H9 (cell line): ENCODE results near the gene PHACTR1. TPM values are rescaled to one million over a fixed set of nuclear protein-coding genes. Genes with fewer than 3 reads are reported as not detected.

ENCODE experiments used
- DNase-seq: peaks from one replicate; pipeline ENCODE4 v3.0.0-alpha.2; 2017
- H2AFZ ChIP-seq: one replicate; pipeline ENCODE4 v1.6.1; 2013; ENCODE audit warnings: mild to moderate bottlenecking, low read length, control low read depth, moderate library complexity
- H2AK5ac ChIP-seq: 2 replicates; pipeline ENCODE4 v1.6.1; 2013; ENCODE audit warnings: low read length, control low read depth, mixed read lengths; ENCODE audit not compliant: insufficient read length
- H2BK120ac ChIP-seq: one replicate; pipeline ENCODE4 v1.6.1; 2013; ENCODE audit warnings: low read depth, mild to moderate bottlenecking, low read length, control low read depth, inconsistent platforms; ENCODE audit not compliant: poor library complexity, severe bottlenecking
- H2BK12ac ChIP-seq: 2 replicates; pipeline ENCODE4 v1.6.1; 2013; ENCODE audit warnings: low read length, control low read depth, mixed read lengths, low read depth; ENCODE audit not compliant: insufficient read length
- H2BK15ac ChIP-seq: 2 replicates; pipeline ENCODE4 v1.6.1; 2013; ENCODE audit warnings: low read depth, low read length, control low read depth
- H2BK20ac ChIP-seq: one replicate; pipeline ENCODE4 v1.6.1; 2013; ENCODE audit warnings: low read depth, mild to moderate bottlenecking, low read length, control low read depth, inconsistent platforms; ENCODE audit not compliant: poor library complexity, severe bottlenecking
- H2BK5ac ChIP-seq: 2 replicates; pipeline ENCODE4 v1.6.1; 2013; ENCODE audit warnings: low read length, control low read depth, mixed read lengths; ENCODE audit not compliant: insufficient read length
- H3K14ac ChIP-seq: 2 replicates; pipeline ENCODE4 v1.6.1; 2013; ENCODE audit warnings: low read length, control low read depth; ENCODE audit not compliant: insufficient read depth
- H3K18ac ChIP-seq: 2 replicates; pipeline ENCODE4 v1.6.1; 2013; ENCODE audit warnings: low read depth, mild to moderate bottlenecking, mixed read lengths, low read length, control low read depth; ENCODE audit not compliant: insufficient read length
- H3K23ac ChIP-seq: 2 replicates; pipeline ENCODE4 v1.6.1; 2013; ENCODE audit warnings: low read length, control low read depth, mixed read lengths, low read depth; ENCODE audit not compliant: insufficient read length
- H3K23me2 ChIP-seq: 2 replicates; pipeline ENCODE4 v1.6.1; 2013; ENCODE audit warnings: low read depth, mild to moderate bottlenecking, mixed read lengths, low read length, control low read depth; ENCODE audit not compliant: insufficient read length, poor library complexity, severe bottlenecking
- H3K27ac ChIP-seq: 2 replicates; pipeline ENCODE4 v1.5.1; 2013; ENCODE audit warnings: low read length, control low read depth, mixed read lengths, low read depth; ENCODE audit not compliant: insufficient read length
- H3K27me3 ChIP-seq: 2 replicates; pipeline ENCODE4 v1.6.1; 2013; ENCODE audit warnings: low read length, control low read depth, inconsistent platforms; ENCODE audit not compliant: insufficient read depth
- H3K4ac ChIP-seq: 2 replicates; pipeline ENCODE4 v1.6.1; 2013; ENCODE audit warnings: low read depth, mild to moderate bottlenecking, control low read depth, inconsistent platforms, low read length, moderate library complexity
- H3K4me1 ChIP-seq: 2 replicates; pipeline ENCODE4 v1.6.1; 2013; ENCODE audit warnings: low read length, control low read depth, inconsistent platforms; ENCODE audit not compliant: insufficient read depth
- H3K4me2 ChIP-seq: 2 replicates; pipeline ENCODE4 v1.6.1; 2013; ENCODE audit warnings: low read length, control low read depth, mixed read lengths; ENCODE audit not compliant: insufficient read length, insufficient read depth
- H3K56ac ChIP-seq: 2 replicates; pipeline ENCODE4 v1.6.1; 2013; ENCODE audit warnings: low read depth, mild to moderate bottlenecking, mixed read lengths, low read length, control low read depth; ENCODE audit not compliant: insufficient read length
- H3K79me1 ChIP-seq: 2 replicates; pipeline ENCODE4 v1.6.1; 2013; ENCODE audit warnings: low read depth, mild to moderate bottlenecking, moderate library complexity, low read length, control low read depth, inconsistent platforms; ENCODE audit not compliant: insufficient read depth, poor library complexity, severe bottlenecking
- H3K79me2 ChIP-seq: 2 replicates; pipeline ENCODE4 v1.6.1; 2013; ENCODE audit warnings: low read length, control low read depth, inconsistent platforms; ENCODE audit not compliant: insufficient read depth
- H3K9ac ChIP-seq: 2 replicates; pipeline ENCODE4 v1.6.1; 2013; ENCODE audit warnings: low read length, control low read depth, mixed read lengths; ENCODE audit not compliant: insufficient read length; ENCODE audit errors: extremely low read depth
- H3K9me3 ChIP-seq: one replicate; pipeline ENCODE4 v1.6.1; 2013; ENCODE audit warnings: low read depth, low read length, inconsistent platforms; ENCODE audit not compliant: control insufficient read depth
- H3T11ph ChIP-seq: one replicate; pipeline ENCODE4 v1.6.1; 2013; ENCODE audit warnings: mild to moderate bottlenecking, low read length, control low read depth, inconsistent platforms
- H4K20me1 ChIP-seq: one replicate; pipeline ENCODE4 v1.6.1; 2013; ENCODE audit not compliant: control insufficient read depth, insufficient read length, insufficient read depth
- H4K5ac ChIP-seq: 2 replicates; pipeline ENCODE4 v1.6.1; 2013; ENCODE audit warnings: low read depth, mild to moderate bottlenecking, mixed read lengths, low read length, control low read depth; ENCODE audit not compliant: insufficient read length
- H4K8ac ChIP-seq: replicated peaks from 2 replicates; pipeline ENCODE4 v1.6.1; 2013; ENCODE audit warnings: low read length, control low read depth, mixed read lengths, low read depth; ENCODE audit not compliant: insufficient read length
- H4K91ac ChIP-seq: 2 replicates; pipeline ENCODE4 v1.6.1; 2013; ENCODE audit warnings: low read depth, mild to moderate bottlenecking, moderate library complexity, mixed read lengths, low read length, control low read depth; ENCODE audit not compliant: insufficient read length
- H3K27ac Mint-ChIP-seq, 3 experiments: 2 replicates in 2 of 3; 3 replicates in 1 of 3; pipeline ENCODE4 v1.8.0; 2020 to 2021; ENCODE audit warnings: mixed read lengths in 3 of 3, mild to moderate bottlenecking in 1 of 3, moderate library complexity in 1 of 3
- H3K27me3 Mint-ChIP-seq: 2 replicates; pipeline ENCODE4 v1.8.0; 2021; ENCODE audit warnings: low read depth, mild to moderate bottlenecking, moderate library complexity, mixed read lengths
- H3K36me3 Mint-ChIP-seq, 3 experiments: 2 replicates in 2 of 3; 3 replicates in 1 of 3; pipeline ENCODE4 v1.8.0; 2020 to 2021; ENCODE audit warnings: low read depth in 3 of 3, mixed read lengths in 3 of 3; ENCODE audit not compliant: insufficient read depth in 1 of 3
- H3K4me1 Mint-ChIP-seq, 2 experiments: 2 replicates each; pipeline ENCODE4 v1.8.0; 2020; ENCODE audit warnings: mixed read lengths in 2 of 2
- H3K4me3 Mint-ChIP-seq, 2 experiments: 2 replicates in 1 of 2; 3 replicates in 1 of 2; pipeline ENCODE4 v1.8.0; 2020 to 2021; ENCODE audit warnings: mild to moderate bottlenecking in 2 of 2, mixed read lengths in 2 of 2, moderate library complexity in 1 of 2
- H3K9me3 Mint-ChIP-seq, 2 experiments: 2 replicates in 1 of 2; 3 replicates in 1 of 2; pipeline ENCODE4 v1.8.0; 2020; ENCODE audit warnings: mild to moderate bottlenecking in 2 of 2, mixed read lengths in 2 of 2, moderate library complexity in 1 of 2
- CTCF ChIP-seq: fragments of 200-600 bp; sonication (generic); conservative IDR thresholded peaks from 3 replicates; pipeline ENCODE4 v1.8.0; 2021; ENCODE audit warnings: antibody characterized with exemption, mild to moderate bottlenecking
- WGBS: extraction: QIAGEN DNeasy Blood & Tissue Kit; methylation state at CpG from one replicate; pipeline ENCODE4 v1.1.7; 2013; ENCODE audit warnings: missing lambda C conversion rate, low lambda C conversion rate, mixed read lengths; ENCODE audit not compliant: insufficient read length; ENCODE audit errors: extremely low coverage; 5-methylcytosine and 5-hydroxymethylcytosine counted together
- total RNA-seq: library from RNA; stranded (reverse); gene quantifications from 2 replicates; pipeline ENCODE4 v1.2.1, GENCODE V29; 2021

The PHACTR1 gene
- total RNA-seq, 1 experiment from 2014 or later: 15.9 TPM

- Histone ChIP-seq H3K27me3 (no peaks in the 10 kb centered on the region), H3K23ac (no peak overlapping the region), H4K20me1 (no peaks in the 10 kb centered on the region), H3K9ac (no peak overlapping the region), H3K23me2 (no peaks in the 10 kb centered on the region), H2BK12ac (no peak overlapping the region), H3K79me1 (no peaks in the 10 kb centered on the region), H4K5ac (no peak overlapping the region), H3K27ac (no peak overlapping the region), H3K4me1 (no peaks in the 10 kb centered on the region), H3K4ac (no peak overlapping the region), H3K18ac (no peak overlapping the region), H2AFZ (no peak overlapping the region), H4K8ac (no peak overlapping the region), H4K91ac (no peak overlapping the region), H3T11ph (no peak overlapping the region), H3K4me2 (no peak overlapping the region), H3K14ac (no peak overlapping the region), H2BK15ac (no peak overlapping the region), H2BK20ac (no peak overlapping the region), H3K79me2 (no peaks in the 10 kb centered on the region), H2BK5ac (no peak overlapping the region), H2BK120ac (no peak overlapping the region), H3K9me3 (no peaks in the 10 kb centered on the region), H3K56ac (no peak overlapping the region), H2AK5ac (no peak overlapping the region)
- Mint-ChIP-seq H3K27ac (no peak overlapping the region), H3K4me3 (no peak overlapping the region), H3K27me3 (peaks cover 9% of the 10 kb centered on the region), H3K36me3 (no peaks in the 10 kb centered on the region), H3K4me1 (peaks cover 3 to 8% of the 10 kb centered on the region in 2 experiments), H3K9me3 (no peaks in the 10 kb centered on the region)
- WGBS: no CpG with 5 or more reads among the region's 4 CpGs
- DNase-seq: no peak
- TF ChIP-seq CTCF: no peak
Measured at GRCh38 chr6:12947151-12947871, 230.7 kb downstream of the PHACTR1 start.
